ENCODE results near the gene ACSL5.
"Not testable (repeated sequence)": the region's sequence is repeated elsewhere in the genome, so short reads cannot be mapped to it uniquely, and the experiment has no call there.

GRCh38 chr10:112372182-112372810, 1.6 kb upstream of the ACSL5 start:
- not testable (repeated sequence) for TF ChIP-seq CTCF (IDR thresholded peaks at IDR 0.05); RAD21 (IDR thresholded peaks at IDR 0.05; ENCODE audit: low read length); USF2 (IDR thresholded peaks at IDR 0.05; ENCODE audit: borderline replicate concordance, low read depth, low read length); SIN3A (IDR thresholded peaks at IDR 0.05; ENCODE audit: borderline replicate concordance, low read depth, low read length); EP300 (IDR thresholded peaks at IDR 0.05; ENCODE audit: borderline replicate concordance in 1 of 2, low read depth in 1 of 2, low read length in 1 of 2); EZH2phosphoT487 (IDR thresholded peaks at IDR 0.05; ENCODE audit: borderline replicate concordance, low read depth); NRF1 (IDR thresholded peaks at IDR 0.05; ENCODE audit: low read depth, low read length); RFX5 (IDR thresholded peaks at IDR 0.05; ENCODE audit: low read length)
